Measurements from ENCODE around the gene TFR2.

- TF ChIP-seq EZH2 (IDR thresholded peaks at IDR 0.05; ENCODE audit: low read depth, unreplicated experiment) (no peak), POLR2AphosphoS5 (IDR thresholded peaks at IDR 0.05; ENCODE audit: low read depth) (no peak), STAT1 (IDR thresholded peaks at IDR 0.05; ENCODE audit: unreplicated experiment) (no peak), EZH2phosphoT487 (IDR thresholded peaks at IDR 0.05; ENCODE audit: unreplicated experiment) (no peak), JUNB (IDR thresholded peaks at IDR 0.05; ENCODE audit: unreplicated experiment) (no peak), CREB1 (CRISPR knock-in tag; IDR thresholded peaks at IDR 0.05; ENCODE audit: low read depth) (no peak), ETS1 (IDR thresholded peaks at IDR 0.05) (no peak), ZNF331 (CRISPR knock-in tag; IDR thresholded peaks at IDR 0.05; ENCODE audit: low read depth) (no peak)
- TF ChIP-seq, protein P1, sequence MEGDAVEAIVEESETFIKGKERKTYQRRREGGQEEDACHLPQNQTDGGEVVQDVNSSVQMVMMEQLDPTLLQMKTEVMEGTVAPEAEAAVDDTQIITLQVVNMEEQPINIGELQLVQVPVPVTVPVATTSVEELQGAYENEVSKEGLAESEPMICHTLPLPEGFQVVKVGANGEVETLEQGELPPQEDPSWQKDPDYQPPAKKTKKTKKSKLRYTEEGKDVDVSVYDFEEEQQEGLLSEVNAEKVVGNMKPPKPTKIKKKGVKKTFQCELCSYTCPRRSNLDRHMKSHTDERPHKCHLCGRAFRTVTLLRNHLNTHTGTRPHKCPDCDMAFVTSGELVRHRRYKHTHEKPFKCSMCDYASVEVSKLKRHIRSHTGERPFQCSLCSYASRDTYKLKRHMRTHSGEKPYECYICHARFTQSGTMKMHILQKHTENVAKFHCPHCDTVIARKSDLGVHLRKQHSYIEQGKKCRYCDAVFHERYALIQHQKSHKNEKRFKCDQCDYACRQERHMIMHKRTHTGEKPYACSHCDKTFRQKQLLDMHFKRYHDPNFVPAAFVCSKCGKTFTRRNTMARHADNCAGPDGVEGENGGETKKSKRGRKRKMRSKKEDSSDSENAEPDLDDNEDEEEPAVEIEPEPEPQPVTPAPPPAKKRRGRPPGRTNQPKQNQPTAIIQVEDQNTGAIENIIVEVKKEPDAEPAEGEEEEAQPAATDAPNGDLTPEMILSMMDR (conservative IDR thresholded peaks at IDR 0.05; ENCODE audit: low read depth in 2 of 2) = no peak
- TF ChIP-seq, protein P2, sequence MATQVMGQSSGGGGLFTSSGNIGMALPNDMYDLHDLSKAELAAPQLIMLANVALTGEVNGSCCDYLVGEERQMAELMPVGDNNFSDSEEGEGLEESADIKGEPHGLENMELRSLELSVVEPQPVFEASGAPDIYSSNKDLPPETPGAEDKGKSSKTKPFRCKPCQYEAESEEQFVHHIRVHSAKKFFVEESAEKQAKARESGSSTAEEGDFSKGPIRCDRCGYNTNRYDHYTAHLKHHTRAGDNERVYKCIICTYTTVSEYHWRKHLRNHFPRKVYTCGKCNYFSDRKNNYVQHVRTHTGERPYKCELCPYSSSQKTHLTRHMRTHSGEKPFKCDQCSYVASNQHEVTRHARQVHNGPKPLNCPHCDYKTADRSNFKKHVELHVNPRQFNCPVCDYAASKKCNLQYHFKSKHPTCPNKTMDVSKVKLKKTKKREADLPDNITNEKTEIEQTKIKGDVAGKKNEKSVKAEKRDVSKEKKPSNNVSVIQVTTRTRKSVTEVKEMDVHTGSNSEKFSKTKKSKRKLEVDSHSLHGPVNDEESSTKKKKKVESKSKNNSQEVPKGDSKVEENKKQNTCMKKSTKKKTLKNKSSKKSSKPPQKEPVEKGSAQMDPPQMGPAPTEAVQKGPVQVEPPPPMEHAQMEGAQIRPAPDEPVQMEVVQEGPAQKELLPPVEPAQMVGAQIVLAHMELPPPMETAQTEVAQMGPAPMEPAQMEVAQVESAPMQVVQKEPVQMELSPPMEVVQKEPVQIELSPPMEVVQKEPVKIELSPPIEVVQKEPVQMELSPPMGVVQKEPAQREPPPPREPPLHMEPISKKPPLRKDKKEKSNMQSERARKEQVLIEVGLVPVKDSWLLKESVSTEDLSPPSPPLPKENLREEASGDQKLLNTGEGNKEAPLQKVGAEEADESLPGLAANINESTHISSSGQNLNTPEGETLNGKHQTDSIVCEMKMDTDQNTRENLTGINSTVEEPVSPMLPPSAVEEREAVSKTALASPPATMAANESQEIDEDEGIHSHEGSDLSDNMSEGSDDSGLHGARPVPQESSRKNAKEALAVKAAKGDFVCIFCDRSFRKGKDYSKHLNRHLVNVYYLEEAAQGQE (IDR thresholded peaks at IDR 0.05; ENCODE audit: unreplicated experiment) = no peak
- TF ChIP-seq, protein P3, sequence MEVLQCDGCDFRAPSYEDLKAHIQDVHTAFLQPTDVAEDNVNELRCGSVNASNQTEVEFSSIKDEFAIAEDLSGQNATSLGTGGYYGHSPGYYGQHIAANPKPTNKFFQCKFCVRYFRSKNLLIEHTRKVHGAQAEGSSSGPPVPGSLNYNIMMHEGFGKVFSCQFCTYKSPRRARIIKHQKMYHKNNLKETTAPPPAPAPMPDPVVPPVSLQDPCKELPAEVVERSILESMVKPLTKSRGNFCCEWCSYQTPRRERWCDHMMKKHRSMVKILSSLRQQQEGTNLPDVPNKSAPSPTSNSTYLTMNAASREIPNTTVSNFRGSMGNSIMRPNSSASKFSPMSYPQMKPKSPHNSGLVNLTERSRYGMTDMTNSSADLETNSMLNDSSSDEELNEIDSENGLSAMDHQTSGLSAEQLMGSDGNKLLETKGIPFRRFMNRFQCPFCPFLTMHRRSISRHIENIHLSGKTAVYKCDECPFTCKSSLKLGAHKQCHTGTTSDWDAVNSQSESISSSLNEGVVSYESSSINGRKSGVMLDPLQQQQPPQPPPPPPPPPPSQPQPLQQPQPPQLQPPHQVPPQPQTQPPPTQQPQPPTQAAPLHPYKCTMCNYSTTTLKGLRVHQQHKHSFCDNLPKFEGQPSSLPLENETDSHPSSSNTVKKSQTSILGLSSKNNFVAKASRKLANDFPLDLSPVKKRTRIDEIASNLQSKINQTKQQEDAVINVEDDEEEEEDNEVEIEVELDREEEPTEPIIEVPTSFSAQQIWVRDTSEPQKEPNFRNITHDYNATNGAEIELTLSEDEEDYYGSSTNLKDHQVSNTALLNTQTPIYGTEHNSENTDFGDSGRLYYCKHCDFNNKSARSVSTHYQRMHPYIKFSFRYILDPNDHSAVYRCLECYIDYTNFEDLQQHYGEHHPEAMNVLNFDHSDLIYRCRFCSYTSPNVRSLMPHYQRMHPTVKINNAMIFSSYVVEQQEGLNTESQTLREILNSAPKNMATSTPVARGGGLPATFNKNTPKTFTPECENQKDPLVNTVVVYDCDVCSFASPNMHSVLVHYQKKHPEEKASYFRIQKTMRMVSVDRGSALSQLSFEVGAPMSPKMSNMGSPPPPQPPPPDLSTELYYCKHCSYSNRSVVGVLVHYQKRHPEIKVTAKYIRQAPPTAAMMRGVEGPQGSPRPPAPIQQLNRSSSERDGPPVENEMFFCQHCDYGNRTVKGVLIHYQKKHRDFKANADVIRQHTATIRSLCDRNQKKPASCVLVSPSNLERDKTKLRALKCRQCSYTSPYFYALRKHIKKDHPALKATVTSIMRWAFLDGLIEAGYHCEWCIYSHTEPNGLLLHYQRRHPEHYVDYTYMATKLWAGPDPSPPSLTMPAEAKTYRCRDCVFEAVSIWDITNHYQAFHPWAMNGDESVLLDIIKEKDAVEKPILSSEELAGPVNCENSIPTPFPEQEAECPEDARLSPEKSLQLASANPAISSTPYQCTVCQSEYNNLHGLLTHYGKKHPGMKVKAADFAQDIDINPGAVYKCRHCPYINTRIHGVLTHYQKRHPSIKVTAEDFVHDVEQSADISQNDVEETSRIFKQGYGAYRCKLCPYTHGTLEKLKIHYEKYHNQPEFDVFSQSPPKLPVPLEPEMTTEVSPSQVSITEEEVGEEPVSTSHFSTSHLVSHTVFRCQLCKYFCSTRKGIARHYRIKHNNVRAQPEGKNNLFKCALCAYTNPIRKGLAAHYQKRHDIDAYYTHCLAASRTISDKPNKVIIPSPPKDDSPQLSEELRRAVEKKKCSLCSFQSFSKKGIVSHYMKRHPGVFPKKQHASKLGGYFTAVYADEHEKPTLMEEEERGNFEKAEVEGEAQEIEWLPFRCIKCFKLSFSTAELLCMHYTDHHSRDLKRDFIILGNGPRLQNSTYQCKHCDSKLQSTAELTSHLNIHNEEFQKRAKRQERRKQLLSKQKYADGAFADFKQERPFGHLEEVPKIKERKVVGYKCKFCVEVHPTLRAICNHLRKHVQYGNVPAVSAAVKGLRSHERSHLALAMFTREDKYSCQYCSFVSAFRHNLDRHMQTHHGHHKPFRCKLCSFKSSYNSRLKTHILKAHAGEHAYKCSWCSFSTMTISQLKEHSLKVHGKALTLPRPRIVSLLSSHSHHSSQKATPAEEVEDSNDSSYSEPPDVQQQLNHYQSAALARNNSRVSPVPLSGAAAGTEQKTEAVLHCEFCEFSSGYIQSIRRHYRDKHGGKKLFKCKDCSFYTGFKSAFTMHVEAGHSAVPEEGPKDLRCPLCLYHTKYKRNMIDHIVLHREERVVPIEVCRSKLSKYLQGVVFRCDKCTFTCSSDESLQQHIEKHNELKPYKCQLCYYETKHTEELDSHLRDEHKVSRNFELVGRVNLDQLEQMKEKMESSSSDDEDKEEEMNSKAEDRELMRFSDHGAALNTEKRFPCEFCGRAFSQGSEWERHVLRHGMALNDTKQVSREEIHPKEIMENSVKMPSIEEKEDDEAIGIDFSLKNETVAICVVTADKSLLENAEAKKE (CRISPR knock-in tag; IDR thresholded peaks at IDR 0.05) = no peak
Observed at GRCh38 chr7:100668069-100668449, 26.7 kb upstream of the TFR2 start.

Data from GM23338 (cell line).